HEK293 (cell line): ENCODE data around the gene SMIM36.

Experiments used
- CTCF ChIA-PET: fragments of 350-600 bp; formaldehyde crosslinking; extraction: SDS; loops from one replicate; lab custom pipeline; 2021; ENCODE audit warnings: antibody characterized with exemption; lab: Yijun Ruan, JAX
- POLR2A ChIA-PET: fragments of 300-600 bp; formaldehyde crosslinking; extraction: SDS; loops from one replicate; lab custom pipeline; 2020; ENCODE audit warnings: antibody characterized with exemption, inconsistent platforms; lab: Yijun Ruan, JAX
- H3K27ac ChIP-seq: fragments of 200-500 bp; sonication (Bioruptor generic); 2 replicates; pipeline ENCODE4 v1.5.1; 2014; ENCODE audit warnings: low read depth, low read length, control low read depth, inconsistent platforms; ENCODE audit errors: extremely low read depth
- H3K36me3 ChIP-seq, 2 experiments: fragments of 200-500 bp in 1 of 2; sonication (Bioruptor generic) in 1 of 2; 1 replicate in 1 of 2; 2 replicates in 1 of 2; pipeline ENCODE4 v1.5.1; 2014 to 2017; ENCODE audit warnings: inconsistent platforms in 2 of 2, low read length in 2 of 2; ENCODE audit not compliant: control insufficient read depth in 2 of 2, insufficient read depth in 1 of 2
- H3K4me1 ChIP-seq: fragments of 200-500 bp; sonication (Bioruptor generic); 2 replicates; pipeline ENCODE4 v1.5.1; 2014; ENCODE audit warnings: mild to moderate bottlenecking, low read length, inconsistent platforms; ENCODE audit not compliant: control insufficient read depth, insufficient read depth
- H3K4me3 ChIP-seq: 2 replicates; pipeline ENCODE4 v1.5.1; 2011; ENCODE audit warnings: low read depth, mild to moderate bottlenecking, control low read depth, low read length, moderate library complexity
- H3K9me3 ChIP-seq: fragments of 200-500 bp; sonication (Bioruptor generic); 2 replicates; pipeline ENCODE4 v1.5.1; 2014; ENCODE audit warnings: low read depth, low read length, inconsistent platforms; ENCODE audit not compliant: control insufficient read depth, insufficient read depth
- BCL11B ChIP-seq: fragments of 450-650 bp; formaldehyde crosslinking; IDR thresholded peaks from 2 replicates; pipeline ENCODE4 v1.5.1; 2016; ENCODE audit warnings: low read depth, missing biosample characterization, missing genetic modification characterization
- EGR2 ChIP-seq: fragments of 450-650 bp; formaldehyde crosslinking; IDR thresholded peaks from 2 replicates; pipeline ENCODE4 v1.5.1; 2016; ENCODE audit warnings: low read depth, missing biosample characterization, missing genetic modification characterization
- KLF1 ChIP-seq: fragments of 450-650 bp; formaldehyde crosslinking; IDR thresholded peaks from 2 replicates; pipeline ENCODE4 v1.5.1; 2016; ENCODE audit warnings: missing biosample characterization, missing genetic modification characterization
- MZF1 ChIP-seq: fragments of 450-650 bp; formaldehyde crosslinking; IDR thresholded peaks from 2 replicates; pipeline ENCODE4 v1.5.1; 2017; ENCODE audit warnings: missing biosample characterization, missing genetic modification characterization, borderline replicate concordance
- RBAK ChIP-seq: fragments of 450-650 bp; formaldehyde crosslinking; IDR thresholded peaks from 2 replicates; pipeline ENCODE4 v1.5.1; 2016; ENCODE audit warnings: missing biosample characterization, missing genetic modification characterization
- SP7 ChIP-seq: fragments of 450-650 bp; formaldehyde crosslinking; IDR thresholded peaks from 2 replicates; pipeline ENCODE4 v1.5.1; 2016; ENCODE audit warnings: missing biosample characterization, missing genetic modification characterization
- TCF7L2 ChIP-seq: IDR thresholded peaks from 2 replicates; pipeline ENCODE4 v1.6.1; 2011; ENCODE audit warnings: low read depth, mild to moderate bottlenecking, inconsistent platforms, low read length, moderate library complexity, borderline replicate concordance
- WT1 ChIP-seq: fragments of 450-650 bp; formaldehyde crosslinking; IDR thresholded peaks from 2 replicates; pipeline ENCODE4 v1.5.1; 2016; ENCODE audit warnings: missing biosample characterization, missing genetic modification characterization
- ZBTB48 ChIP-seq: fragments of 450-650 bp; formaldehyde crosslinking; IDR thresholded peaks from 2 replicates; pipeline ENCODE4 v1.5.1; 2016; ENCODE audit warnings: missing biosample characterization, missing genetic modification characterization
- ZBTB7A ChIP-seq: fragments of 450-650 bp; formaldehyde crosslinking; IDR thresholded peaks from 2 replicates; pipeline ENCODE4 v1.5.1; 2016; ENCODE audit warnings: low read depth, missing biosample characterization, missing genetic modification characterization
- ZNF121 ChIP-seq: fragments of 450-650 bp; formaldehyde crosslinking; IDR thresholded peaks from 2 replicates; pipeline ENCODE4 v1.5.1; 2016; ENCODE audit warnings: missing biosample characterization, missing genetic modification characterization
- ZNF133 ChIP-seq: fragments of 450-650 bp; formaldehyde crosslinking; IDR thresholded peaks from 2 replicates; pipeline ENCODE4 v1.5.1; 2016; ENCODE audit warnings: missing biosample characterization, missing genetic modification characterization
- ZNF146 ChIP-seq: fragments of 450-650 bp; formaldehyde crosslinking; IDR thresholded peaks from 2 replicates; pipeline ENCODE4 v1.5.1; 2016; ENCODE audit warnings: missing biosample characterization, missing genetic modification characterization
- ZNF2 ChIP-seq: fragments of 450-650 bp; formaldehyde crosslinking; IDR thresholded peaks from 2 replicates; pipeline ENCODE4 v1.5.1; 2016; ENCODE audit warnings: missing biosample characterization, missing genetic modification characterization
- ZNF416 ChIP-seq: fragments of 450-650 bp; formaldehyde crosslinking; IDR thresholded peaks from 2 replicates; pipeline ENCODE4 v1.5.1; 2016; ENCODE audit warnings: missing biosample characterization, missing genetic modification characterization
- ZNF529 ChIP-seq: fragments of 450-650 bp; formaldehyde crosslinking; IDR thresholded peaks from 2 replicates; pipeline ENCODE4 v1.5.1; 2017; ENCODE audit warnings: missing genetic modification characterization, missing biosample characterization; ENCODE audit not compliant: insufficient replicate concordance
- ZNF621 ChIP-seq: fragments of 450-650 bp; formaldehyde crosslinking; IDR thresholded peaks from 2 replicates; pipeline ENCODE4 v1.5.1; 2017; ENCODE audit warnings: missing biosample characterization, missing genetic modification characterization
- ZNF623 ChIP-seq: fragments of 450-650 bp; formaldehyde crosslinking; IDR thresholded peaks from 2 replicates; pipeline ENCODE4 v1.5.1; 2016; ENCODE audit warnings: missing biosample characterization, missing genetic modification characterization
- ZNF777 ChIP-seq: fragments of 450-650 bp; formaldehyde crosslinking; IDR thresholded peaks from 2 replicates; pipeline ENCODE4 v1.5.1; 2017; ENCODE audit warnings: missing biosample characterization, missing genetic modification characterization, borderline replicate concordance
- ZNF792 ChIP-seq: fragments of 450-650 bp; formaldehyde crosslinking; IDR thresholded peaks from 2 replicates; pipeline ENCODE4 v1.5.1; 2016; ENCODE audit warnings: missing biosample characterization, missing genetic modification characterization
- TF ChIP-seq, protein P1 (sequence below): fragments of 450-650 bp; formaldehyde crosslinking; optimal IDR thresholded peaks from 2 replicates; pipeline ENCODE3; 2016; ENCODE audit warnings: missing biosample characterization, mild to moderate bottlenecking, missing genetic modification characterization
- TF ChIP-seq, protein P2 (sequence below): fragments of 450-650 bp; formaldehyde crosslinking; IDR thresholded peaks from 2 replicates; pipeline ENCODE4 v1.5.1; 2016; ENCODE audit warnings: missing biosample characterization, missing genetic modification characterization, borderline replicate concordance

SMIM36 gene

DNA sequence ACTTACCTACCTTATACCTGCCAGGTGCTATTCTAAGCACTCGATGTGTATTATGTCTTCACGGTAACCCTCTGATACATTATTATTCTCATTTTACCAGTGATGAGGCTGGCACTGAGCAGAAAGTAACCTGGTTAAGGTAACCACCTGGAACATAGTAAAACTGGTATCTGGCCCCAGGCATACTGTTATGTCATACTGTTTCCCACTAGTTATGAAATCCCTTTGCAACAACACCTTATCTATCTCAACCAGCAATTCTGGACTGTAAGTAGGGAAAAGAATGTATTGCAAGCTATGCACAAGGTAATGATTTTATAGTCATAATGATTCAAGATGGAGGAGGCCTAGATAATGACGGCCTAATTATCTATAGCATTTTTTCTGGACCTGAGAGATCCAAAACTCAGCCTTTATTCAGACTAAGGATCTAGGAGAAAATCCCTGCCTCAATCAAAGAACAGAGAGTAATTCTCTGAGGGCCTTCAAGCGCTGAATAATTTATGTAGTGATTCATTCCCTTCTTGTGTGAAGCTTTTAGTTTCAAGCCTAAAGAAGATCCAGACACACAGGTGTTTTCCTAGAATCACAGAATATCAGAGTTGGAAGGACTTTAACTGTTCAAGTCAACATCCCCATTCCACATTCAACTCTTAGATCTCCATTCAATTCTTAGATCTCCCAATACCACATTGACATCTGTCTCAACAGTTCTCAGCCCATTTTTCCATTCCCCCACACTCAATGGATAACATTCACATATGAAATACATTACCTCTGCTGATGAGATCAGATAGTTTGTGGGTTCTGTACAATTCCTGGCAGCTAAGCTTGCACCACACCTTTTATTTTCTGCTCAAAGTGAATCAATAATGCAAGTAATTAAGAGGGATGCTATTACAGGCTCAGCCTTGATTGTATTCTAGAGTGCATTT, 74.8 kb downstream of the SMIM36 start:
- ChIA-PET CTCF (interaction anchor here (1.3 kb wide), 1 partner anchor 10 kb away, joined by 3 read pairs; no protein-coding TSS in a partner anchor), POLR2A (interaction anchor here (1.3 kb wide), 1 partner anchor 26 kb away, joined by 3 read pairs; no protein-coding TSS in a partner anchor)
- no peaks in the 10 kb centered on the region for H3K9me3 ChIP-seq
- H3K27ac ChIP-seq: peak overlapping the region; percentile 63; the same call in 1 of the 2 replicates
- no peak overlapping the region for H3K4me3 ChIP-seq
- H3K4me1 ChIP-seq: peaks cover 22% of the 10 kb centered on the region
- TF ChIP-seq ZNF2 (tag by site-specific recombination): no peak
- TF ChIP-seq, protein P1, sequence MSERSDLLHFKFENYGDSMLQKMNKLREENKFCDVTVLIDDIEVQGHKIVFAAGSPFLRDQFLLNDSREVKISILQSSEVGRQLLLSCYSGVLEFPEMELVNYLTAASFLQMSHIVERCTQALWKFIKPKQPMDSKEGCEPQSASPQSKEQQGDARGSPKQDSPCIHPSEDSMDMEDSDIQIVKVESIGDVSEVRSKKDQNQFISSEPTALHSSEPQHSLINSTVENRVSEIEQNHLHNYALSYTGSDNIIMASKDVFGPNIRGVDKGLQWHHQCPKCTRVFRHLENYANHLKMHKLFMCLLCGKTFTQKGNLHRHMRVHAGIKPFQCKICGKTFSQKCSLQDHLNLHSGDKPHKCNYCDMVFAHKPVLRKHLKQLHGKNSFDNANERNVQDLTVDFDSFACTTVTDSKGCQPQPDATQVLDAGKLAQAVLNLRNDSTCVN (tag by site-specific recombination): no peak
- no peaks in the 10 kb centered on the region for H3K36me3 ChIP-seq

DNA sequence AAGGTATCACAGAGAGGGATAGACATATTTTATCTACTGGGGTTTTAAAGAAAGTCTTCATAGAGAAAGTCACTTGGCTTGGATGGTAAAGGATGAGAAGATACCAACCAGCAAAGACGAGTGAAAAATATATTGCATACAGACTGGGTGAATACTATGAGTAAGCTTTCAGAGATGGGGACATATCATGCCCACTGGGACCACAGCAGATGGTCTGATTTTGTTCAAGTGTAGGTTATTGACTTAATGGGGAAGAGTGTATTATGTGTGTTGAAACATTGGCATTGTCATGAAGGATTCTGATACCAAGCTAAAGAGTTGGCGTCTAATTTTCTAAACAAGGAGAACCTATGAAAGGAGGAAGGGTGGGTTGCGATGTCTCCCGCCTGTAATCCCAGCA, 75.8 kb downstream of the SMIM36 start:
- H3K27ac ChIP-seq: no peak overlapping the region
- POLR2A ChIA-PET: interaction anchor here (1.3 kb wide), 1 partner anchor 28 kb away, joined by 3 read pairs; no protein-coding TSS in a partner anchor
- no peak overlapping the region for H3K4me3 ChIP-seq
- CTCF ChIA-PET: interaction anchor here (0.8 kb wide), 1 partner anchor 92 kb away, joined by 3 read pairs; no protein-coding TSS in a partner anchor
- peaks cover 26% of the 10 kb centered on the region for H3K4me1 ChIP-seq
- H3K9me3 ChIP-seq: no peaks in the 10 kb centered on the region
- TF ChIP-seq TCF7L2: no peak
- TF ChIP-seq ZBTB7A: no peak
- TF ChIP-seq MZF1 (tag by site-specific recombination): no peak
- TF ChIP-seq, protein P2, sequence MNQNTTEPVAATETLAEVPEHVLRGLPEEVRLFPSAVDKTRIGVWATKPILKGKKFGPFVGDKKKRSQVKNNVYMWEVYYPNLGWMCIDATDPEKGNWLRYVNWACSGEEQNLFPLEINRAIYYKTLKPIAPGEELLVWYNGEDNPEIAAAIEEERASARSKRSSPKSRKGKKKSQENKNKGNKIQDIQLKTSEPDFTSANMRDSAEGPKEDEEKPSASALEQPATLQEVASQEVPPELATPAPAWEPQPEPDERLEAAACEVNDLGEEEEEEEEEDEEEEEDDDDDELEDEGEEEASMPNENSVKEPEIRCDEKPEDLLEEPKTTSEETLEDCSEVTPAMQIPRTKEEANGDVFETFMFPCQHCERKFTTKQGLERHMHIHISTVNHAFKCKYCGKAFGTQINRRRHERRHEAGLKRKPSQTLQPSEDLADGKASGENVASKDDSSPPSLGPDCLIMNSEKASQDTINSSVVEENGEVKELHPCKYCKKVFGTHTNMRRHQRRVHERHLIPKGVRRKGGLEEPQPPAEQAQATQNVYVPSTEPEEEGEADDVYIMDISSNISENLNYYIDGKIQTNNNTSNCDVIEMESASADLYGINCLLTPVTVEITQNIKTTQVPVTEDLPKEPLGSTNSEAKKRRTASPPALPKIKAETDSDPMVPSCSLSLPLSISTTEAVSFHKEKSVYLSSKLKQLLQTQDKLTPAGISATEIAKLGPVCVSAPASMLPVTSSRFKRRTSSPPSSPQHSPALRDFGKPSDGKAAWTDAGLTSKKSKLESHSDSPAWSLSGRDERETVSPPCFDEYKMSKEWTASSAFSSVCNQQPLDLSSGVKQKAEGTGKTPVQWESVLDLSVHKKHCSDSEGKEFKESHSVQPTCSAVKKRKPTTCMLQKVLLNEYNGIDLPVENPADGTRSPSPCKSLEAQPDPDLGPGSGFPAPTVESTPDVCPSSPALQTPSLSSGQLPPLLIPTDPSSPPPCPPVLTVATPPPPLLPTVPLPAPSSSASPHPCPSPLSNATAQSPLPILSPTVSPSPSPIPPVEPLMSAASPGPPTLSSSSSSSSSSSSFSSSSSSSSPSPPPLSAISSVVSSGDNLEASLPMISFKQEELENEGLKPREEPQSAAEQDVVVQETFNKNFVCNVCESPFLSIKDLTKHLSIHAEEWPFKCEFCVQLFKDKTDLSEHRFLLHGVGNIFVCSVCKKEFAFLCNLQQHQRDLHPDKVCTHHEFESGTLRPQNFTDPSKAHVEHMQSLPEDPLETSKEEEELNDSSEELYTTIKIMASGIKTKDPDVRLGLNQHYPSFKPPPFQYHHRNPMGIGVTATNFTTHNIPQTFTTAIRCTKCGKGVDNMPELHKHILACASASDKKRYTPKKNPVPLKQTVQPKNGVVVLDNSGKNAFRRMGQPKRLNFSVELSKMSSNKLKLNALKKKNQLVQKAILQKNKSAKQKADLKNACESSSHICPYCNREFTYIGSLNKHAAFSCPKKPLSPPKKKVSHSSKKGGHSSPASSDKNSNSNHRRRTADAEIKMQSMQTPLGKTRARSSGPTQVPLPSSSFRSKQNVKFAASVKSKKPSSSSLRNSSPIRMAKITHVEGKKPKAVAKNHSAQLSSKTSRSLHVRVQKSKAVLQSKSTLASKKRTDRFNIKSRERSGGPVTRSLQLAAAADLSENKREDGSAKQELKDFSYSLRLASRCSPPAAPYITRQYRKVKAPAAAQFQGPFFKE (tag by site-specific recombination): no peak
- no peak for TF ChIP-seq ZNF792
- TF ChIP-seq WT1: no peak
- no peak for TF ChIP-seq BCL11B (tag by site-specific recombination)
- no peak for TF ChIP-seq KLF1 (tag by site-specific recombination)
- TF ChIP-seq ZBTB48 (tag by site-specific recombination): no peak
- no peak for TF ChIP-seq ZNF529
- TF ChIP-seq ZNF146 (tag by site-specific recombination): no peak
- no peak for TF ChIP-seq ZNF623 (tag by site-specific recombination)
- TF ChIP-seq ZNF416 (tag by site-specific recombination): no peak
- no peak for TF ChIP-seq EGR2 (tag by site-specific recombination)
- TF ChIP-seq ZNF133: no peak
- TF ChIP-seq ZNF621 (tag by site-specific recombination): no peak
- no peak for TF ChIP-seq RBAK
- no peak for TF ChIP-seq ZNF121 (tag by site-specific recombination)
- TF ChIP-seq ZNF777 (tag by site-specific recombination): no peak
- no peak for TF ChIP-seq SP7
- H3K36me3 ChIP-seq: no peaks in the 10 kb centered on the region
